Testis (tissue), 3 donors: Measurements from ENCODE around the gene PLEKHM1. TPM values are rescaled to one million over a fixed set of nuclear protein-coding genes. Genes with fewer than 3 reads are reported as not detected.
"Not testable (repeated sequence)": the region's sequence is repeated elsewhere in the genome, so short reads cannot be mapped to it uniquely, and the experiment has no call there.

Experiments used
- DNase-seq: peaks from one replicate; pipeline ENCODE4 v3.0.0-alpha.2; 2019
- H3K27ac ChIP-seq, 2 donors: fragments of 200-600 bp; sonication (generic); one replicate each; pipeline ENCODE4 v1.5.1; 2019
- H3K27me3 ChIP-seq: fragments of 200-600 bp; sonication (generic); one replicate; pipeline ENCODE4 v1.5.1; 2019
- H3K36me3 ChIP-seq: fragments of 200-600 bp; sonication (generic); one replicate; pipeline ENCODE4 v1.5.1; 2017; ENCODE audit warnings: low read depth; ENCODE audit errors: missing control alignments
- H3K4me1 ChIP-seq: fragments of 200-600 bp; sonication (generic); one replicate; pipeline ENCODE4 v1.5.1; 2019
- H3K4me3 ChIP-seq, 2 donors: fragments of 200-600 bp; sonication (generic); one replicate each; pipeline ENCODE4 v1.5.1; 2017 to 2019
- H3K9me3 ChIP-seq: fragments of 200-600 bp; sonication (generic); one replicate; pipeline ENCODE4 v1.5.1; 2017
- CTCF ChIP-seq, 3 experiments: fragments of 450-650 bp in 2 of 3; fragments of 200-600 bp in 1 of 3; sonication (generic) in 1 of 3; IDR thresholded peaks; one replicate each; pipeline ENCODE4 v1.5.1; 2016 to 2019; ENCODE audit warnings: antibody characterized with exemption in 3 of 3, mild to moderate bottlenecking in 2 of 3, moderate library complexity in 1 of 3
- POLR2A ChIP-seq: fragments of 450-650 bp; IDR thresholded peaks from one replicate; pipeline ENCODE4 v1.6.1; 2017; ENCODE audit warnings: antibody characterized with exemption, mild to moderate bottlenecking, moderate library complexity
- WGBS, 2 donors: methylation state at CpG; one replicate each; pipeline ENCODE4 v1.1.5; 2018; 5-methylcytosine and 5-hydroxymethylcytosine counted together
- intact Hi-C: fragments of 100-400 bp; cut with DNase I; formaldehyde crosslinking; loops from one replicate; pipeline ENCODE4 v1.15.1; 2023; ENCODE audit warnings: low total_unique reads
- polyA plus RNA-seq: library from polyadenylated mRNA; stranded (reverse); fragments of 350-450 nt; fragmentation: Illumina TruSeq; extraction: RNeasy Lipid Tissue Mini Kit (QIAGEN cat#74804); gene quantifications from one replicate; pipeline ENCODE4 v1.2.3, GENCODE V29; 2014; ENCODE audit warnings: low read depth, low replicate concordance; ENCODE audit not compliant: insufficient read depth
- total RNA-seq, 2 donors: library from RNA; depleted of rRNA; stranded (reverse); fragments of >200 nt; gene quantifications; one replicate each; pipeline ENCODE4 v1.2.3, GENCODE V29; 2016

Gene PLEKHM1
- total and polyA plus RNA-seq, 3 donors from 2014 or later, result 17.8 to 39.1 (median 31.8) TPM

- H3K4me1 ChIP-seq, H3K4me3 ChIP-seq, H3K27me3 ChIP-seq, H3K36me3 ChIP-seq, H3K9me3 ChIP-seq, intact Hi-C loops, DNase-seq, H3K27ac ChIP-seq: not testable (repeated sequence)
- 95 to 96% methylated on average over 4 to 5 of the region's 5 CpGs for WGBS, 2 donors
Measured at GRCh38 chr17:45460422-45460821, 30.1 kb downstream of the PLEKHM1 start.

GRCh38 chr17:45454341-45454740, 36.2 kb downstream of the PLEKHM1 start:
- intact Hi-C loops, H3K4me1 ChIP-seq, H3K27me3 ChIP-seq, DNase-seq, H3K4me3 ChIP-seq, H3K36me3 ChIP-seq, H3K27ac ChIP-seq, H3K9me3 ChIP-seq: not testable (repeated sequence)
- WGBS, 2 donors, result 92 to 93% methylated on average over 5 to 7 of the region's 8 CpGs

- H3K27ac ChIP-seq, H3K36me3 ChIP-seq, H3K9me3 ChIP-seq, DNase-seq, H3K4me3 ChIP-seq, H3K27me3 ChIP-seq, H3K4me1 ChIP-seq, intact Hi-C loops: not testable (repeated sequence)
- 94% methylated on average over 17 of the region's 17 CpGs; no CpG with 5 or more reads in 1 of the 2 donors for WGBS, 2 donors
Measured at GRCh38 chr17:45453731-45454130, 36.8 kb downstream of the PLEKHM1 start.

- intact Hi-C loops, H3K4me1 ChIP-seq, DNase-seq, H3K4me3 ChIP-seq, H3K36me3 ChIP-seq, H3K9me3 ChIP-seq, H3K27ac ChIP-seq, H3K27me3 ChIP-seq: not testable (repeated sequence)
- no CpG with 5 or more reads among the region's 7 CpGs for WGBS, 2 donors
Measured at GRCh38 chr17:45453225-45453534, 37.3 kb downstream of the PLEKHM1 start.

- 71 to 82% methylated on average over 7 to 9 of the region's 9 CpGs for WGBS, 2 donors
Measured at GRCh38 chr17:45452329-45453224, 37.9 kb downstream of the PLEKHM1 start.

GRCh38 chr17:45451660-45452059, 38.9 kb downstream of the PLEKHM1 start:
- H3K27ac ChIP-seq, DNase-seq, H3K27me3 ChIP-seq, H3K4me1 ChIP-seq, intact Hi-C loops, H3K9me3 ChIP-seq, H3K4me3 ChIP-seq, H3K36me3 ChIP-seq: not testable (repeated sequence)
- 96% methylated on average over 3 of the region's 10 CpGs; no CpG with 5 or more reads in 1 of the 2 donors for WGBS, 2 donors

More at GRCh38 chr17:45452329-45453224, 37.9 kb downstream of the PLEKHM1 start:
- H3K27ac ChIP-seq, H3K9me3 ChIP-seq, H3K4me1 ChIP-seq, H3K4me3 ChIP-seq, intact Hi-C loops, DNase-seq, H3K27me3 ChIP-seq, H3K36me3 ChIP-seq: not testable (repeated sequence)

- 80 to 88% methylated on average over 7 to 8 of the region's 8 CpGs for WGBS, 2 donors
- Histone ChIP-seq H3K9me3 (no peaks in the 10 kb centered on the region), H3K36me3 (no peaks in the 10 kb centered on the region), H3K4me3 (no peak overlapping the region), H3K27ac (no peak overlapping the region), H3K4me1 (no peaks in the 10 kb centered on the region), H3K27me3 (no peaks in the 10 kb centered on the region)
- DNase-seq, result no peak
- intact Hi-C loops, result no loop called here
- no peak for TF ChIP-seq POLR2A
- TF ChIP-seq CTCF (IDR thresholded peaks at IDR 0.05), result no peak
Measured at GRCh38 chr17:45451131-45451530, 39.4 kb downstream of the PLEKHM1 start.

- intact Hi-C loops, H3K27ac ChIP-seq, DNase-seq, H3K9me3 ChIP-seq, H3K4me1 ChIP-seq, H3K36me3 ChIP-seq, H3K27me3 ChIP-seq, H3K4me3 ChIP-seq: not testable (repeated sequence)
- 97 to 100% methylated on average over 1 of the region's 1 CpG for WGBS, 2 donors
Measured at GRCh38 chr17:45449708-45450329, 40.7 kb downstream of the PLEKHM1 start.

GRCh38 chr17:45449260-45449659, 41.3 kb downstream of the PLEKHM1 start:
- H3K4me1 ChIP-seq, H3K9me3 ChIP-seq, DNase-seq, H3K4me3 ChIP-seq, H3K27me3 ChIP-seq, H3K27ac ChIP-seq, H3K36me3 ChIP-seq, intact Hi-C loops: not testable (repeated sequence)
- WGBS, 2 donors, result 83 to 97% methylated on average over 1 of the region's 1 CpG

- H3K9me3 ChIP-seq, H3K36me3 ChIP-seq, intact Hi-C loops, H3K27ac ChIP-seq, H3K27me3 ChIP-seq, H3K4me1 ChIP-seq, DNase-seq, H3K4me3 ChIP-seq: not testable (repeated sequence)
- 86% methylated on average over 1 of the region's 1 CpG; no CpG with 5 or more reads in 1 of the 2 donors for WGBS, 2 donors
Measured at GRCh38 chr17:45448483-45448882, 42.0 kb downstream of the PLEKHM1 start.

- H3K27ac ChIP-seq, H3K27me3 ChIP-seq, intact Hi-C loops, H3K4me1 ChIP-seq, DNase-seq, H3K36me3 ChIP-seq, H3K9me3 ChIP-seq, H3K4me3 ChIP-seq: not testable (repeated sequence)
- 93 to 95% methylated on average over 7 of the region's 7 CpGs for WGBS, 2 donors
Measured at GRCh38 chr17:45448066-45448465, 42.5 kb downstream of the PLEKHM1 start.
